GM20431 (cell line): ENCODE results near the gene MYCBP.

Experiments used
- in situ Hi-C: fragments of 300-500 bp; cut with MseI, MboI; formaldehyde crosslinking; loops from one replicate; pipeline ENCODE4 v1.15.0; 2020; ENCODE audit warnings: low sequenced_read_pairs; ENCODE audit not compliant: unreplicated experiment

MYCBP gene

DNA sequence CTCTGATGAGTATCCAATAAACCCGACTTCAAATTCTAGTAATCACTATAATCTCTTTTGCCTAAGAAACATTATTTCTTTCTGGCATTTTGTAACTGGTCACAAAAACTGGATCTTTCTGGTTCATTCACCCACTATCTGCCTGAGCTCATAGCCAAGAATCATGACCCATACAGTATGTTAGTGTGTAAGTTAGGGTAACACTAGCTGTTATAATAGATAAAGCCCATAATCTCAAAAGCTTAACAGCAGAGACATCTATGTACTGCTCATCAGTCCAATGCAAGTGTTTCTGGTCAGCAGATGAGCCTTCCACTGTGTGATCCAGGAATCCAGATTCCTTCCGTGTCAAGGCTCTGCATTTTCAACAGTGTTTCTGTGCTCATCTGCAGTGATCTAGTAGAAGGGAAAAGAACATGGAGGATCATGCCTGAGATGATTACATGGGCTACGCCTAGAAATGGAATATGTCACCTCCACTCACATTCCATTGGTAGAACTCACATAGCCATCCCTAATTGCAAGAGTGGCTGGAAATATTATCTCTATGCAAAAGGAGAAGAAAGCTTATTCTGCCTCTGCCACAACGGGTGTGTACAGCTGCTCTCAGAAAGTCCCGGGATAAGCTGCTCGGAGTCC, 41.3 kb downstream of the MYCBP start:
- in situ Hi-C loops: loop anchor here (25.0 kb wide), 1 partner anchor 820 kb away; the partner anchor contains the start of genes FHL3 and UTP11

DNA sequence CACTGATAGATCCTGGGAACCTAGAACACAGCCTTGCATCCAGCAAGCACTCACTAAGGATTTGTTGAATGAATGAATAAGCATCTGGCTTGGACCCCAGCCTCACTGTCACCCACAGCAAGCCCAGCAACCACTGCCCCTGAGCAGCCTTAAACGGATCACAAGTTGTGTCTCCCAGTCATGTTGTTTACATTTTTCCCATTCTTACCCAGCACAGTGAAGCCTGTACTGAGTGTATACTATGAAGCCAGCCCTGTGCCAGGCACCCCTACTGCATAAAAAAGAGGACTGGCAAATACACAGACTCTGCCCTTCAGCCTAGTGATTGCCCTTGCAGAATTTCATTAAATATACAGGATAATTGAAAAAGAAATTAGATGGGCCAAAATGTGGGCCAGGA, 43.8 kb downstream of the MYCBP start:
- in situ Hi-C loops: loop anchor here (25.0 kb wide), 1 partner anchor 817 kb away; the partner anchor contains the start of genes FHL3 and UTP11

DNA sequence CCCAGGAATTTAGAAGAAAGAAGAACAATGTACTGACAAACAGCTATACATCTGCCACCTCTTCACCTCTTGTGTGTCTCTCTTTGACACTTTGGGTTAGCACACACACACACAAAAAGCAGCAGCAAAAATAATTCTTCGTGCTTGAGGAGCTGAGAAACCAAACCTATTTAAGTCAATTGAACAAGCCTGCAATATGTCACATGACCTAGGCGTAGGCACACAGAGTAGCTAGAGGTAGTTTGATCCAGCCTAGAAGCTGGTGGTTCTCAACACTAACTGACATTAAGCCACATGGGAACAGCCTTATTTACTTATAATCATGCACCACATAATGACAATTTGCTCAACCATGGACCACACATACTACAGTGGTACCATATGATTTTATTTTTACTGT, 45.8 kb downstream of the MYCBP start:
- in situ Hi-C loops: loop anchor here (25.0 kb wide), 1 partner anchor 815 kb away; the partner anchor contains the start of genes FHL3 and UTP11

DNA sequence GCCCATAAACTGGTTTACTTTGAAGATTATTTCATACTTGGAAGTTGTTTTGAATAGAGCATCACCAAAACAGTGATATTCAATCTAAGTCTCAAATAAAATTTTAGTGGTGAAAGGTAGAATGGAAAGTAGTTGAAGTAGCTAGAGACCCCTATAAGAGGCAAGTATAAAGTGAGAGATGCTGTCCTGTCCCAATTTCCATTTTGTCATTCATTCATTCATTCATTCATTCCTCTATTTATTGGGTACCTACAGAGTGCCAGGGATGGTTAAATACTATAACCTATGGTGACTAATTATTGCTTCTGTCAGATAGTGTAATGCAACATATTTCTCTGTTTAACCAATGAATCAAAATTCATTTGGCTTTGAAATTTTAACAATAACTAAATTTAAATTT, 46.3 kb downstream of the MYCBP start:
- in situ Hi-C loops: loop anchor here (25.0 kb wide), 1 partner anchor 815 kb away; the partner anchor contains the start of genes FHL3 and UTP11

DNA sequence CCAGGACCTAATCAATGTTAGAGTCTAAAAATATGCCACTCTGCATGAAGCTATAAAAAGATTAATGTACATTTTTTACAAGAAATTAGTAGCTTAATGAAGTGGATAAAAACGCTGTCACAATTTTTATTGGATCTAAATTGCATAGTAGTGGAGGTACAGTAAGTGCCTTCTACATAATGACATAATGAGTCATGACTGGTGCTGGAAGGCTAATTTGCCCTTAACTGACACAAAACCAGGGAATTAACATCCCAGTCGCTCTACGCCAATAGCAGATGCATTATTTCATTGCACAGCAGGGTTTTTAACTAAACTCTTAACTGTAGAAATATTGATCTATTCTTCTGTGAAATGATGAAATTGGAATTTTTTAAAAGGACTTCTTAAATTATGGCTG, 46.9 kb downstream of the MYCBP start:
- in situ Hi-C loops: loop anchor here (25.0 kb wide), 1 partner anchor 814 kb away; the partner anchor contains the start of genes FHL3 and UTP11

DNA sequence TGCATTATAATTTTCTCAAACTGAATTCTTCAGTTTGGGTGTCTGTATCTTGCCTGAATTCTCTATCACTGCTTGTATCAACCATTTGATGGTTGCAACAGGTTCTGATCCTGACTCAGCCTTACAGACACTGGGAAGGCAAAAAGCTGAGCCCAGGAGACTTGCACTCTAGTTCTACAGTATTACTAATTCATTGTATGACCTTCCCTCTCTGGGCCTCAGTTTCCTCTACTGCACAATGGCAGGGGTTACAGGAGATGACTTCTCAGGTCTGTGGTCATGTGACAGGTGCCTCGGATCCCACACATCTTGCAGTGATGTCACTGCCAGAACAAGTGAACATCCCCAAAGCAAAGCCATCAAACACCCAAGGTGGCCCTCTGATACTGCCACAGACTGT, 52.3 kb downstream of the MYCBP start:
- in situ Hi-C loops: loop anchor here (25.0 kb wide), 1 partner anchor 209 kb away; no protein-coding TSS in a partner anchor

DNA sequence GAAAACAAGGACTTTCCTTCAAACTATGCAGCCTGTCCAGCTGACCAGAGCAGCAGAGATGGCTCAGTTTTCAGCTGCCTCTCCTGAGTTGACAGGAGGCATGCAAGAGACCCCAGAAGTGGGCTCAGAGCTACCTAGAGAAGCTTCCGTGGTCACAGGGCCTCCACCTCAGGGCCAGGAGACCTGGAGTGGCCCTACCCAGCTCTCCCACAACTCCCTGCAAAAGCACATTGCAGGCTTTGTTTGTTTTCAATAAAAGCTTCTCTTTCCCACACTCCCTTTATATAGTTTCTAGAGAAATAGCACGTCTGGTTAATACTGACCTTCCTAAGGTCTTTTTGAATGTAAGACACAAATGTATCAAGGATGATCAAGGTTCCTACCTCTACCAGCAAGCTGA, 53.6 kb downstream of the MYCBP start:
- in situ Hi-C loops: loop anchor here (25.0 kb wide), 1 partner anchor 207 kb away; no protein-coding TSS in a partner anchor

DNA sequence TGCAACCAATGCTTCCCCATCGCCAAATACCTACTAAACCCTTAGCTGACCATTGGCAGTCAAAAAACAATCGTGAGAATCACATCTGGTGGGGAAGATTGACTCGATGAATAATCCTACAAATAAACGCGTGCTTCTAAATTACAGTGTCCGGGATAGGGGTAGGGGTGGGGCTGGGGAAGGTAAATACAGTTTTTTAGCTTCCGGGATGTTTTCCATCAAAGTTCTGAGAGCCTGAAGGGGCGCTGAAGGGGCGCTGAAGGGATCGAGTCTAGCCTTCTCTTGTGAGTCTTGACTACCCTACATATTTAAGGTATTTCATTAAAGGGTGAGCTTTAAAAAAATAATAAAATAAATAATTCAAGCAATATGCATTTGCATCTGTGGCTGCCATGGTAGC, 54.1 kb downstream of the MYCBP start:
- in situ Hi-C loops: loop anchor here (25.0 kb wide), 1 partner anchor 207 kb away; no protein-coding TSS in a partner anchor

DNA sequence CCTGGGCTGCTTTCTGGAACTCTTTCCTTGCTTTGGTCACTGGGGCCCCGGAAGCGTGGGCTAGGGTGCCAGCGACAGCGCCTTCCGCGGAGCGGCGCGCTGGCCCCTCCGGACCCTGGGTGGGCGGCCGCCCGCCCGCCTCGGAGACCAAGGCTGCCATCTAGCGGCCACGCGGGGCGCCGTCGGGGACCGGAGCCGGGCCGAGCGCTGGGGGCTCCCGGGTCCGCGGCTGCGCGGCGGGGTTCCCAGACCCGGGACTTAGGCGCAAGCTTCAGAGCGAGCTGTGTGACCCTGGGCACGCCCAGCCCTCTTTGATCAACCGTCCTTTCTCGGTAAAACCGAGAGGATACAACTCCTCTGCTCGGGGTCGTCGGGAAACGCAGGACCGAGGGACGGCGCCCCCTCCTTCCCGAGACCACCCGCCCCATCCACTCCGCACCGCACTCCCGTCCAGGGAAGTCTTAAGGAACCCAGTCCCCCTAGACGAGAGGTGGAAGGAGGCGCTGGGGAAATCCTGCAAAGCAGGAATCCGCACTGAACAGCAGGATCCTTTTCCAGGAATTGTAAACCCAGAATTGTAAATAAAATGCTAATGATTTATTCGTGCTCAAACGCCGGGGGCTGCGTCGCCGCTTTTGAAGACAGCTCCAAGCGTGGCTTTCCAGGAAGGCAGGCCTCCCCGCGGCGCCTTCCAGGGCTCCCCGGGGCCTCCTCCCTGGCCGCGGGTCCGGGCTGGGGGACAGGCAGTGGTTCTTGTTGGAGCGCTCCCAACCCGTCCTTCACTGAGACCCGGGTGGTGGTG, 54.8 kb downstream of the MYCBP start:
- in situ Hi-C loops: loop anchor here (25.0 kb wide), 1 partner anchor 206 kb away; no protein-coding TSS in a partner anchor

DNA sequence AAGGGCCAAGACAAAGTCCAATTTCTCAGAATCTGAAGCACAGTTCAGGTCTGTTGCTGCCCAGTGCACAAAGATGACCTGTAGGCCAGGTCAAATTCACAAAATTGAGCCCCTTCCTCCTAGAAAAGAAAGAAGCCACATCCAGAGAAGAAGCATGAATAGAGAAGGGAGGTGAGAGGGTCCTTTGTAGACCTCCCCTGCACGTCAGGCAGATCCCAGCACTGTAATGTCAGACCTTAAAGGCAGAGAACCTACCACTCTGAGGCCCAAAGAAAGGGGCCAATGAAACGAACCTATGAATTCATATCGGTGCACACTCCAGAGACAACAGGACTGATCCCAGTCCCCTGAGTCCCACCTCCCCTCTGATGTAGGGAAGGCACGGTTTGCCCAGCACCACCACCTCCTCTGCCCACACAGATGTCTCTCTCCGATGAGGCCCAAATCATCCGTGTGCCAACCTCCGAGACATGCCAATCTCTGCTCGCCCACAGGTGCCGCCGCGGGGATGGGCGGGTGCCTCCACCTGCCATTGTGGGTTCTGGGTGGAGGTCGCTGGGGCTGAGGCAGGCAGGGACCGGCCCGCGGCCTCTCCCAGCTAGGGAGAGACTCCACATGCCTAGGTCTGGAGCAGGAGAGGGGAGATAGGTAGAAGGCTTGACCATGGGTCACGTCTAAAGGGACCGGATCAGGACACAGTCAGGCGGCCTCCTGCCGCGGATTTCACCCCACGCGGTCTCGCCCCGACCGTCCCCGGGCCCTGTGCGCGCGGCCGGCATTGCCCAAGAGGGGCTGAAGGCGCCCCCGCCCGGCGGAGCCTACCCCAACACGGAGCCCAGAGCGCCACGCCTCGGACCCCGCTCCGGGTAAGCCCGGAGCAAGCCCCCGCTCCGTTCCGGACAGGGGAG, 55.6 kb downstream of the MYCBP start:
- in situ Hi-C loops: loop anchor here (25.0 kb wide), 1 partner anchor 205 kb away; no protein-coding TSS in a partner anchor

DNA sequence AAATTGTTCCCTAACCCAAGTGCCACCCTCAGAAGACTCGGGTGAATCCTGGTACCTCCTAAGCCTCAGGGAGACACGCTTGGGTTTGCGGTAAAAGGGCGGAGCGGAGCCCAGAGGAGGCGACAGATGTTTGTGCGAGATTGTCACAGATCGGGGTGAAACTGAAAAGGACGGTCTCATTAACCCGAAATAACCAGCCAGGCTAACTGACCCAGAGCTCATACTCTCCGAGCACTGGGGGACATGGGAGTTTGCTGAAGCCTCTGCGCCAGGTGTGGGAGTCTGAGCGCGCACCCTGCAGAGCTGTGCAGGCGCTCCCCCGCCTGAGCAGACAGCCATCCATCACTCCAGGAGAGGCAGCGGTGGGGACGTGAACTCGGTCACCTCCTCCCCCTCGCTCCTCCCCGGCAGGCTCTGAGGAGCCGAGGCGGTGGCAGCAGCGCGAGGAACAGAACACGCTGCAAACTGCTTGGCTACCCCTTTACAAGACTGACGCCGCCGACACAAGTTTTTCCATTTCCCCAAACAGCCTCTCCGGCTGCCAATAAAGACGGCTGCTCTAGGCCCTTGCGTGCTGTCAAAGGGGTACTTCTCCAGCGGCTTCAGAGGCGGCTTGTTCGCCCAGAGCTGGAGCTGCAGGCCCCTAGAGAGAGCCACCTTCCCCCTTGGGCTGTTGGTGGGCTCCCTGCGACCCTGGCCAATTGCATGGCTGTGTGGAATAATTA, 57.1 kb downstream of the MYCBP start:
- in situ Hi-C loops: loop anchor here (25.0 kb wide), 1 partner anchor 204 kb away; no protein-coding TSS in a partner anchor

DNA sequence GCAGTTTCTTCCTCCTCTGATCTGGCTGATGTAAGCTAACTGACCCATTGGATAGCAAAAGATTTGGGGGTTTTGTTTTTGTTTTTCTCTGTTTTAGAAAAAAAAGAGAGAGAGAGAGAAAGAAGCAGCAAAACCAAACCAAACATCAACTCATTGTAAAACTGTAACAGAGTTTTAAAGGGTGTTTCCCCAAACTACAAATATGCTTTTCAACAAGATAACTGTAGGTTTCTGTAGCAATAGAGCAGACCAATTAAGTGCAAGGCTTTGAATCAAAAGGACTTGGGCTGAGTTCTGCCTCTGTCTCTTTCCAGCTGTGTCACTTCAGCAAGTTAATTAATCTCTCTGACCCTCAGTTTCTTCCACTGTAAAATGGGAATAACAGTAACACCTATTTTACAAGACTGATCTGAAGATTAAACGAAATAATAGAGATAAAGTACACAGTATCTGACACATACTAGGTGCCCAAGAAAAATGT, 58.1 kb downstream of the MYCBP start:
- in situ Hi-C loops: loop anchor here (25.0 kb wide), 1 partner anchor 203 kb away; no protein-coding TSS in a partner anchor

DNA sequence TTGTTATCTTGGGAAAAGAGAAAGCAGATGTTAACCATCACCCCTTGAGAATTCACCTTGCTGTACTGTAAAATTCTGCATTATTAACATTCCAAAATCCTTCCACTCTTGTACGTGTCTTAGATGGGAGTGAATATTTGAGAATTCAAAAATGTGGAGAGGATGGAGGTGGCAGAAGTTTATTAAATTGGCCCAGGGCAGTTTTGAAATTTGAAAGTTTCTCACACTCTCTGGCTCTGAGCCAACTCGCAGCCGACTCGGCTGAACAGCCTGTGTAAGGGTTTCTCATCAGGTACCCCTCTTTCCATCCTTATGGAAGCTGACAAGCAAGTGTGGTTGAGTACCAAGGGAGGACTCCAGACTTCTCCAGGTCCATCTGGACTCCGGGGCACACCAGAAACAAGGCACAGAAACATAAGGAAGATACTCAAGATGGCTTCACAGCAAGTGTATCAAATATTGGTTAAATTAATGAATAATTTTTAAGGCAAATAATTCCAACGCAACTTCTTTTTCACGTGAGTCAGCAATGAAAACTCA, 58.6 kb downstream of the MYCBP start:
- in situ Hi-C loops: loop anchor here (25.0 kb wide), 1 partner anchor 202 kb away; no protein-coding TSS in a partner anchor

DNA sequence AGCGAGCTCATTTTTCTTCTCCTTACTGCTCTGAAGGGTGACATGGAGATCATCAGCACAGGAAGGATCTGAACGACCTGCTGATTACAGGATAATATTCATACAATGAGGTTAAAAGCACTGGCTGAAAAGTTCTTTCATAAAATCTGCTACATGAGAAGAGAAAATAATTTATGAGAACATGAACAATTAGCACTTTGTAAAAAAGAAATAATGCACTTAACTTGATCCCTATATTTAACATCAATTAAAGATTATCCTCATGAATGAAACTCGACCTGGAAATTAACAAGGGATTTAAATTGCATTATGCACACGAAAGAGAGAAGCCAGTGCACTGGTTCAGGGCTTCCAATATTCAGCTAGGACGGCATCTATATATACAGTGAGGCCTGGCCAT, 60.2 kb downstream of the MYCBP start:
- in situ Hi-C loops: loop anchor here (25.0 kb wide), 1 partner anchor 201 kb away; no protein-coding TSS in a partner anchor
